Measurements from ENCODE around the gene MSANTD7. TPM values are rescaled to one million over a fixed set of nuclear protein-coding genes. Genes with fewer than 3 reads are reported as not detected.

The MSANTD7 gene
- polyA plus RNA-seq, 1 donor (not counting 4 experiments of a cell fraction or from before 2014, with no cell fraction given) = 8.6 TPM

DNA sequence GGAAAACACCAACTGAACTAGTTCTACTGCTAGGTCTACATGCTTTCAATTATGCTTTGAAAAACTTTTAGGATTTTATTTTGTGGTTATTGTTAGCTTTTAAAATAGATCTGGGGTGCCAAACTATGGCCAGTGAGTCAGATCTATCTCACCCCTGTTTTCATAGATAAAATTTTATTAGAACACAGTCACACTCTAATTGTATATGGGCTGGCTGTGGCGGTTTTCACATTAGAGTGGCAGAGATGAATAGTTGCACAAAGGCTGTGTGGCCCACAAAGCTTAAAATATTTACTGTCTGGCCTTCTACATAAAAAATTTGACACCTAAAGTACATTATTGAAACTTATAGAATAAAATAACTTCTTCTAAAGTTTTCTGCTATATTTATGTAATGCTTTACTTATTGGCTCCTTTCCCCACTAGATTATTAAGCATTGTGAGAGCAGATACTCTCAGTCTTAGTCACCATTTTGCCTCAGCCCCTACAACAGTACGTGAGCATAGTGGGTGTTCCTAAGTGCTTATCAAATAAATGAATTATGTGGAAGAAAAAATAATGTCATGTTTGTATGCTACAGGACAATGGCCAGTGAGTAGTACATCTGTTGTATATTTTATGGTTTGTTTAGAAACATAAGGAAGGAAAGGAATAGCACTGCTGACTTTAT, 35.1 kb downstream of the MSANTD7 start:
- no peaks in the 10 kb centered on the region for H3K9me3 ChIP-seq (ENCODE audit: control insufficient read depth, low read depth, low read length)
- H3K9ac ChIP-seq (ENCODE audit: control insufficient read depth, extremely low read depth, insufficient read depth, low read length) = no peak overlapping the region
- peaks cover 26% of the 10 kb centered on the region for H3K79me2 ChIP-seq (ENCODE audit: control insufficient read depth, insufficient read depth, low read length)
- H3K9me1 ChIP-seq (ENCODE audit: control insufficient read depth, extremely low read depth, insufficient read depth, low read length) = no peaks in the 10 kb centered on the region
- H3K27me3 ChIP-seq (ENCODE audit: control insufficient read depth, extremely low read depth, insufficient read depth, low read length) = no peaks in the 10 kb centered on the region
- FAIRE-seq (peak; percentile 75), DNase-seq (ENCODE audit: low read depth, low spot score) (no peak)
- H3K4me3 ChIP-seq (ENCODE audit: control insufficient read depth in 2 of 3, extremely low read depth in 1 of 3, insufficient read depth in 2 of 3, low read depth in 1 of 3, low read length in 3 of 3) = peak overlapping the region in 1 of 3 experiments; percentile 12
- H2AFZ ChIP-seq (ENCODE audit: control insufficient read depth, low read length) = no peak overlapping the region
- H3K4me1 ChIP-seq (ENCODE audit: control insufficient read depth, extremely low read depth, insufficient read depth, low read length) = peaks cover 28% of the 10 kb centered on the region
- H4K20me1 ChIP-seq (ENCODE audit: control insufficient read depth, extremely low read depth, insufficient read depth, low read length) = no peaks in the 10 kb centered on the region
- TF ChIP-seq, protein P1, sequence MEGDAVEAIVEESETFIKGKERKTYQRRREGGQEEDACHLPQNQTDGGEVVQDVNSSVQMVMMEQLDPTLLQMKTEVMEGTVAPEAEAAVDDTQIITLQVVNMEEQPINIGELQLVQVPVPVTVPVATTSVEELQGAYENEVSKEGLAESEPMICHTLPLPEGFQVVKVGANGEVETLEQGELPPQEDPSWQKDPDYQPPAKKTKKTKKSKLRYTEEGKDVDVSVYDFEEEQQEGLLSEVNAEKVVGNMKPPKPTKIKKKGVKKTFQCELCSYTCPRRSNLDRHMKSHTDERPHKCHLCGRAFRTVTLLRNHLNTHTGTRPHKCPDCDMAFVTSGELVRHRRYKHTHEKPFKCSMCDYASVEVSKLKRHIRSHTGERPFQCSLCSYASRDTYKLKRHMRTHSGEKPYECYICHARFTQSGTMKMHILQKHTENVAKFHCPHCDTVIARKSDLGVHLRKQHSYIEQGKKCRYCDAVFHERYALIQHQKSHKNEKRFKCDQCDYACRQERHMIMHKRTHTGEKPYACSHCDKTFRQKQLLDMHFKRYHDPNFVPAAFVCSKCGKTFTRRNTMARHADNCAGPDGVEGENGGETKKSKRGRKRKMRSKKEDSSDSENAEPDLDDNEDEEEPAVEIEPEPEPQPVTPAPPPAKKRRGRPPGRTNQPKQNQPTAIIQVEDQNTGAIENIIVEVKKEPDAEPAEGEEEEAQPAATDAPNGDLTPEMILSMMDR (optimal IDR thresholded peaks at IDR 0.05 in 1 of 3, IDR thresholded peaks at IDR 0.05 in 1 of 3, conservative IDR thresholded peaks at IDR 0.05 in 1 of 3; ENCODE audit: extremely low read depth in 1 of 3, insufficient read depth in 2 of 3, low read length in 3 of 3) = no peak
- TF ChIP-seq EZH2 (IDR thresholded peaks at IDR 0.05; ENCODE audit: low read length) = no peak
- dilution Hi-C loops (cut with MboI; ENCODE audit: extremely low pct_ligation_motif_present, low sequenced_read_pairs) = no loop called here
- H3K27ac ChIP-seq (ENCODE audit: control insufficient read depth, insufficient read depth, low read length) = peak overlapping the region; percentile 17
- peak overlapping the region; percentile 2 for H3K4me2 ChIP-seq (ENCODE audit: control insufficient read depth, extremely low read depth, insufficient read depth, low read depth, low read length)
- peaks cover 2 to 11% of the 10 kb centered on the region in 2 experiments for H3K36me3 ChIP-seq (ENCODE audit: control insufficient read depth in 2 of 2, extremely low read depth in 1 of 2, insufficient read depth in 2 of 2, low read length in 2 of 2)

- H3K9me3 ChIP-seq (ENCODE audit: control insufficient read depth, low read depth, low read length) = no peaks in the 10 kb centered on the region
- H3K36me3 ChIP-seq (ENCODE audit: control insufficient read depth in 2 of 2, extremely low read depth in 1 of 2, insufficient read depth in 2 of 2, low read length in 2 of 2) = peaks cover 1 to 11% of the 10 kb centered on the region in 2 experiments
- H3K9ac ChIP-seq (ENCODE audit: control insufficient read depth, extremely low read depth, insufficient read depth, low read length) = no peak overlapping the region
- peaks cover 2% of the 10 kb centered on the region for H3K9me1 ChIP-seq (ENCODE audit: control insufficient read depth, extremely low read depth, insufficient read depth, low read length)
- no peak overlapping the region for H3K27ac ChIP-seq (ENCODE audit: control insufficient read depth, insufficient read depth, low read length)
- no peak overlapping the region for H3K4me2 ChIP-seq (ENCODE audit: control insufficient read depth, extremely low read depth, insufficient read depth, low read depth, low read length)
- peaks cover 36% of the 10 kb centered on the region for H3K4me1 ChIP-seq (ENCODE audit: control insufficient read depth, extremely low read depth, insufficient read depth, low read length)
- no peaks in the 10 kb centered on the region for H3K27me3 ChIP-seq (ENCODE audit: control insufficient read depth, extremely low read depth, insufficient read depth, low read length)
- TF ChIP-seq EZH2 (IDR thresholded peaks at IDR 0.05; ENCODE audit: low read length) = no peak
- TF ChIP-seq, protein P1 (optimal IDR thresholded peaks at IDR 0.05 in 1 of 3, IDR thresholded peaks at IDR 0.05 in 1 of 3, conservative IDR thresholded peaks at IDR 0.05 in 1 of 3; ENCODE audit: extremely low read depth in 1 of 3, insufficient read depth in 2 of 3, low read length in 3 of 3) = no peak
- H2AFZ ChIP-seq (ENCODE audit: control insufficient read depth, low read length) = no peak overlapping the region
- no peak overlapping the region for H3K4me3 ChIP-seq (ENCODE audit: control insufficient read depth in 2 of 3, extremely low read depth in 1 of 3, insufficient read depth in 2 of 3, low read depth in 1 of 3, low read length in 3 of 3)
- H4K20me1 ChIP-seq (ENCODE audit: control insufficient read depth, extremely low read depth, insufficient read depth, low read length) = no peaks in the 10 kb centered on the region
- no peak for DNase-seq (ENCODE audit: low read depth, low spot score)
- dilution Hi-C loops (cut with MboI; ENCODE audit: extremely low pct_ligation_motif_present, low sequenced_read_pairs) = no loop called here
- no peak for FAIRE-seq
- H3K79me2 ChIP-seq (ENCODE audit: control insufficient read depth, insufficient read depth, low read length) = peaks cover 45% of the 10 kb centered on the region
Measured at GRCh38 chr10:14875941-14876340, 37.8 kb downstream of the MSANTD7 start.

All from keratinocyte (primary cell).